ENCODE data around the gene CFAP65.
A peak's percentile ranks its signal among the peaks of the same experiment; 100 is the strongest.

The CFAP65 gene

GRCh38 chr2:218961651-218962570, 79.4 kb downstream of the CFAP65 start:
- no peak overlapping the region for H3K4me3 ChIP-seq (replicated peaks in 1 of 2; ENCODE audit: low read depth in 2 of 2, low read length in 2 of 2)
- TF ChIP-seq CTCF (IDR thresholded peaks at IDR 0.05; ENCODE audit: low read depth, low read length): no peak
- DNase-seq (ENCODE audit: low read depth in 2 of 2): no peak

GRCh38 chr2:218961229-218961628, 80.1 kb downstream of the CFAP65 start:
- DNase-seq (ENCODE audit: low read depth in 2 of 2): no peak
- TF ChIP-seq CTCF (IDR thresholded peaks at IDR 0.05; ENCODE audit: low read depth, low read length): no peak
- H3K4me3 ChIP-seq (replicated peaks in 1 of 2; ENCODE audit: low read depth in 2 of 2, low read length in 2 of 2): no peak overlapping the region

GRCh38 chr2:218960309-218961165, 80.8 kb downstream of the CFAP65 start:
- no peak overlapping the region for H3K4me3 ChIP-seq (replicated peaks in 1 of 2; ENCODE audit: low read depth in 2 of 2, low read length in 2 of 2)
- no peak for TF ChIP-seq CTCF (IDR thresholded peaks at IDR 0.05; ENCODE audit: low read depth, low read length)
- no peak for DNase-seq (ENCODE audit: low read depth in 2 of 2)

- TF ChIP-seq CTCF (IDR thresholded peaks at IDR 0.05; ENCODE audit: low read depth, low read length): no peak
- H3K4me3 ChIP-seq (replicated peaks in 1 of 2; ENCODE audit: low read depth in 2 of 2, low read length in 2 of 2): peak overlapping the region; percentile 11 to 53
- no peak for DNase-seq (ENCODE audit: low read depth in 2 of 2)
Measured at GRCh38 chr2:218959761-218960308, 81.5 kb downstream of the CFAP65 start.

- DNase-seq (ENCODE audit: low read depth in 2 of 2): peak; percentile 86 to 88
- H3K4me3 ChIP-seq (replicated peaks in 1 of 2; ENCODE audit: low read depth in 2 of 2, low read length in 2 of 2): peak within 1 kb of the TSS; percentile 37 to 53
Measured at GRCh38 chr2:218959141-218959731, 82.1 kb downstream of the CFAP65 start, which contains the start of gene CDK5R2. Gene CDK5R2 (plus strand): TSS chr2:218959666. CDS start chr2:218959821, 155 bp downstream.

More at GRCh38 chr2:218959141-218959731, 82.1 kb downstream of the CFAP65 start, which contains the start of gene CDK5R2:
- no peak for TF ChIP-seq CTCF (IDR thresholded peaks at IDR 0.05; ENCODE audit: low read depth, low read length)
